MM.1S (cell line): Measurements from ENCODE around the gene GAREM1.

ENCODE experiments used
- DNase-seq: peaks from one replicate; pipeline ENCODE4 v3.0.0-alpha.2; 2015
- H2AFZ ChIP-seq: fragments of 300-600 bp; sonication (generic); 2 replicates; pipeline ENCODE4 v1.6.0; 2016; ENCODE audit warnings: antibody characterized with exemption, low read length
- H3F3A ChIP-seq: fragments of 300-600 bp; sonication (generic); 2 replicates; pipeline ENCODE4 v1.6.1; 2016; ENCODE audit warnings: mild to moderate bottlenecking, antibody characterized with exemption, low read length, moderate library complexity, mixed read lengths; ENCODE audit not compliant: insufficient read depth
- H3K27ac ChIP-seq: fragments of 300-600 bp; sonication (generic); 2 replicates; pipeline ENCODE4 v1.5.1; 2016; ENCODE audit warnings: mild to moderate bottlenecking, low read length
- H3K27me3 ChIP-seq: fragments of 300-600 bp; sonication (generic); replicated peaks from 2 replicates; pipeline ENCODE4 v1.6.0; 2016; ENCODE audit warnings: low read length; ENCODE audit not compliant: insufficient read depth
- H3K36me3 ChIP-seq: fragments of 300-600 bp; sonication (generic); replicated peaks from 2 replicates; pipeline ENCODE4 v1.6.1; 2016; ENCODE audit warnings: mild to moderate bottlenecking, low read length, mixed read lengths; ENCODE audit not compliant: insufficient read depth
- H3K4me1 ChIP-seq: fragments of 300-600 bp; sonication (generic); 2 replicates; pipeline ENCODE4 v1.6.1; 2016; ENCODE audit warnings: low read length, mixed read lengths
- H3K4me2 ChIP-seq: fragments of 300-600 bp; sonication (generic); 2 replicates; pipeline ENCODE4 v1.6.0; 2016; ENCODE audit warnings: low read depth, low read length
- H3K4me3 ChIP-seq: fragments of 300-600 bp; sonication (generic); 2 replicates; pipeline ENCODE4 v1.5.1; 2016; ENCODE audit warnings: low read length, mixed read lengths
- H3K79me2 ChIP-seq: fragments of 300-600 bp; sonication (generic); 2 replicates; pipeline ENCODE4 v1.6.1; 2016; ENCODE audit warnings: mixed run types, low read length, mixed read lengths
- H3K9ac ChIP-seq: fragments of 300-600 bp; sonication (generic); 2 replicates; pipeline ENCODE4 v1.6.1; 2016; ENCODE audit warnings: low read length, mixed read lengths
- H3K9me2 ChIP-seq: fragments of 300-600 bp; sonication (generic); replicated peaks from 2 replicates; pipeline ENCODE4 v1.6.1; 2016; ENCODE audit warnings: mild to moderate bottlenecking, low read length, mixed read lengths; ENCODE audit not compliant: insufficient read depth
- H3K9me3 ChIP-seq: fragments of 300-600 bp; sonication (generic); replicated peaks from 2 replicates; pipeline ENCODE4 v1.6.1; 2016; ENCODE audit warnings: mild to moderate bottlenecking, low read length, mixed read lengths; ENCODE audit not compliant: insufficient read depth
- H4K20me1 ChIP-seq: fragments of 300-600 bp; sonication (generic); 2 replicates; pipeline ENCODE4 v1.6.1; 2016; ENCODE audit warnings: mild to moderate bottlenecking, low read length, moderate library complexity, mixed read lengths; ENCODE audit not compliant: insufficient read depth
- EZH2 ChIP-seq: fragments of 300-600 bp; sonication (generic); optimal IDR thresholded peaks from 2 replicates; pipeline ENCODE3; 2017; ENCODE audit warnings: low read depth, mild to moderate bottlenecking, antibody characterized with exemption, low read length, mixed read lengths
- EZH2phosphoT487 ChIP-seq: fragments of 300-600 bp; sonication (generic); IDR thresholded peaks from 2 replicates; pipeline ENCODE4 v1.6.1; 2018; ENCODE audit warnings: antibody characterized with exemption, low read length
- TF ChIP-seq, protein P1 (sequence below): fragments of 300-600 bp; sonication (generic); IDR thresholded peaks from 2 replicates; pipeline ENCODE4 v1.5.1; 2016; ENCODE audit warnings: antibody characterized with exemption, low read length, mixed read lengths

GAREM1 gene

DNA sequence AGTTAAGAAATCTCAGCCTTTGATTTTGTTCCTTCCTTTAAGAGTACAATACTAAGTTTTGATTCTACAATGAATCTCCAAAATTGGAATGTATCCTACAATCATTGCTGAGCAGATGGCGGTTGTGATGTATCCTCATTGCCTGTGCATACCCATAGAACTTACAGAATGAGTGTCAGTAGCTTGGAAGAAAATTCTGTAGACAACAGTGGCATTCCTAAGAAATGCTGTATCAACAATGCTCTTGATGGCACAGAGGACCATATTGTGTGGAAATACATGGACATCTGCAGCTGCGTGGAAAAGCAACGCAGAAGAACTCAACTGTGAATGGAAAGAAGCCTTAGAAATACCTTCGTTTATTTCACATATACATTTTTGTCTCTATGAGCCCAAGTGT lies 30.2 kb downstream of the GAREM1 start:
- no peak for DNase-seq
- H2AFZ ChIP-seq, result no peak overlapping the region
- TF ChIP-seq, protein P1, sequence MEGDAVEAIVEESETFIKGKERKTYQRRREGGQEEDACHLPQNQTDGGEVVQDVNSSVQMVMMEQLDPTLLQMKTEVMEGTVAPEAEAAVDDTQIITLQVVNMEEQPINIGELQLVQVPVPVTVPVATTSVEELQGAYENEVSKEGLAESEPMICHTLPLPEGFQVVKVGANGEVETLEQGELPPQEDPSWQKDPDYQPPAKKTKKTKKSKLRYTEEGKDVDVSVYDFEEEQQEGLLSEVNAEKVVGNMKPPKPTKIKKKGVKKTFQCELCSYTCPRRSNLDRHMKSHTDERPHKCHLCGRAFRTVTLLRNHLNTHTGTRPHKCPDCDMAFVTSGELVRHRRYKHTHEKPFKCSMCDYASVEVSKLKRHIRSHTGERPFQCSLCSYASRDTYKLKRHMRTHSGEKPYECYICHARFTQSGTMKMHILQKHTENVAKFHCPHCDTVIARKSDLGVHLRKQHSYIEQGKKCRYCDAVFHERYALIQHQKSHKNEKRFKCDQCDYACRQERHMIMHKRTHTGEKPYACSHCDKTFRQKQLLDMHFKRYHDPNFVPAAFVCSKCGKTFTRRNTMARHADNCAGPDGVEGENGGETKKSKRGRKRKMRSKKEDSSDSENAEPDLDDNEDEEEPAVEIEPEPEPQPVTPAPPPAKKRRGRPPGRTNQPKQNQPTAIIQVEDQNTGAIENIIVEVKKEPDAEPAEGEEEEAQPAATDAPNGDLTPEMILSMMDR, result no peak
- TF ChIP-seq EZH2phosphoT487 (no peak), EZH2 (no peak)
- no peaks in the 10 kb centered on the region for H3K4me1 ChIP-seq
- no peak overlapping the region for H3K4me3 ChIP-seq
- H3K36me3 ChIP-seq, result no peaks in the 10 kb centered on the region
- H3K27me3 ChIP-seq, result no peaks in the 10 kb centered on the region
- H3K4me2 ChIP-seq, result no peak overlapping the region
- no peaks in the 10 kb centered on the region for H3K9me2 ChIP-seq
- H3K9ac ChIP-seq, result no peak overlapping the region
- peaks cover 17% of the 10 kb centered on the region for H3K79me2 ChIP-seq
- H4K20me1 ChIP-seq, result no peaks in the 10 kb centered on the region
- no peaks in the 10 kb centered on the region for H3K9me3 ChIP-seq
- no peak overlapping the region for H3K27ac ChIP-seq
- H3F3A ChIP-seq, result no peaks in the 10 kb centered on the region

- Histone ChIP-seq H3K36me3 (no peaks in the 10 kb centered on the region), H3K27me3 (no peaks in the 10 kb centered on the region), H3K27ac (no peak overlapping the region), H3K9ac (no peak overlapping the region), H3F3A (no peaks in the 10 kb centered on the region), H4K20me1 (no peaks in the 10 kb centered on the region), H3K79me2 (peaks cover 17% of the 10 kb centered on the region), H3K9me2 (no peaks in the 10 kb centered on the region), H3K4me3 (no peak overlapping the region), H3K4me2 (no peak overlapping the region), H2AFZ (no peak overlapping the region), H3K9me3 (no peaks in the 10 kb centered on the region), H3K4me1 (no peaks in the 10 kb centered on the region)
- no peak for TF ChIP-seq EZH2phosphoT487
- no peak for TF ChIP-seq EZH2
- TF ChIP-seq, protein P1, result peak; percentile 38
- DNase-seq, result no peak
Measured at GRCh38 chr18:32439802-32440201, 30.9 kb downstream of the GAREM1 start.

GRCh38 chr18:32439241-32439640 lies 31.4 kb downstream of the GAREM1 start:
- Histone ChIP-seq H4K20me1 (no peaks in the 10 kb centered on the region), H3F3A (no peaks in the 10 kb centered on the region), H2AFZ (no peak overlapping the region), H3K79me2 (peaks cover 17% of the 10 kb centered on the region), H3K27ac (no peak overlapping the region), H3K4me3 (no peak overlapping the region), H3K4me1 (no peaks in the 10 kb centered on the region), H3K27me3 (no peaks in the 10 kb centered on the region), H3K9ac (no peak overlapping the region), H3K9me2 (no peaks in the 10 kb centered on the region), H3K36me3 (no peaks in the 10 kb centered on the region), H3K4me2 (no peak overlapping the region), H3K9me3 (no peaks in the 10 kb centered on the region)
- DNase-seq, result no peak
- TF ChIP-seq EZH2 (no peak), EZH2phosphoT487 (no peak)

- no peaks in the 10 kb centered on the region for H3K27me3 ChIP-seq
- no peak for DNase-seq
Measured at GRCh38 chr18:32438173-32438572, 32.5 kb downstream of the GAREM1 start.

More at GRCh38 chr18:32438173-32438572, 32.5 kb downstream of the GAREM1 start:
- Histone ChIP-seq H3K36me3 (no peaks in the 10 kb centered on the region), H2AFZ (no peak overlapping the region), H3K4me3 (no peak overlapping the region), H3K9ac (no peak overlapping the region), H3K4me1 (no peaks in the 10 kb centered on the region), H4K20me1 (no peaks in the 10 kb centered on the region), H3K9me3 (no peaks in the 10 kb centered on the region), H3K4me2 (no peak overlapping the region), H3K27ac (no peak overlapping the region), H3F3A (no peaks in the 10 kb centered on the region), H3K9me2 (no peaks in the 10 kb centered on the region), H3K79me2 (peaks cover 12% of the 10 kb centered on the region; the same call in 1 of the 2 replicates)
- TF ChIP-seq, protein P1, result no peak
- TF ChIP-seq EZH2phosphoT487 (no peak), EZH2 (no peak)
